Activated B cell treated with CpG ODN at 0.5 μM for 24 hours (primary cell): Measurements from ENCODE around the gene CFHR3. TPM values are rescaled to one million over a fixed set of nuclear protein-coding genes. Genes with fewer than 3 reads are reported as not detected.
"Not testable (repeated sequence)": the region's sequence is repeated elsewhere in the genome, so short reads cannot be mapped to it uniquely, and the experiment has no call there.

Experiments
- ATAC-seq: fragments of 200-7000 bp; cut with Tn5 transposase; one replicate; pipeline ENCODE4 v1.10.0; 2021; ENCODE audit warnings: low read depth, mild to moderate bottlenecking, moderate library complexity
- CTCF ChIA-PET: fragments of 350-600 bp; sonication (Branson Sonifier 250); formaldehyde crosslinking; loops from one replicate; lab custom pipeline; 2021; ENCODE audit warnings: antibody characterized with exemption; lab: Charles Lee
- POLR2A ChIA-PET: fragments of 350-600 bp; sonication (Branson Sonifier 250); formaldehyde crosslinking; loops from one replicate; lab custom pipeline; 2021; ENCODE audit warnings: antibody characterized with exemption; lab: Charles Lee
- DNase-seq: peaks from one replicate; pipeline ENCODE4 v3.0.0; 2022
- H3K27ac Mint-ChIP-seq: one replicate; pipeline ENCODE4 v1.8.0; 2020; ENCODE audit warnings: mixed read lengths
- H3K27me3 Mint-ChIP-seq: one replicate; pipeline ENCODE4 v1.8.0; 2021; ENCODE audit warnings: mixed read lengths
- H3K36me3 Mint-ChIP-seq: one replicate; pipeline ENCODE4 v1.8.0; 2021; ENCODE audit warnings: low read depth, mixed read lengths
- H3K4me1 Mint-ChIP-seq: one replicate; pipeline ENCODE4 v1.8.0; 2021; ENCODE audit warnings: mixed read lengths
- H3K4me3 Mint-ChIP-seq: one replicate; pipeline ENCODE4 v1.8.0; 2020; ENCODE audit warnings: mild to moderate bottlenecking, mixed read lengths
- H3K9me3 Mint-ChIP-seq: one replicate; pipeline ENCODE4 v1.8.0; 2020; ENCODE audit warnings: mixed read lengths
- intact Hi-C: fragments of 100-400 bp; cut with micrococcal nuclease; formaldehyde crosslinking; loops from one replicate; pipeline ENCODE4 v1.15.1; 2024
- total RNA-seq: library from RNA; stranded (reverse); gene quantifications from 2 replicates; pipeline ENCODE4 v1.2.3, GENCODE V29; 2022
- TF ChIP-seq, protein P1 (sequence below): fragments of 200-600 bp; IDR thresholded peaks from one replicate; pipeline ENCODE4 v1.8.0; 2022; ENCODE audit warnings: antibody characterized with exemption, mild to moderate bottlenecking

Gene CFHR3
- total RNA-seq, 1 donor from 2014 or later, result not detected

DNA sequence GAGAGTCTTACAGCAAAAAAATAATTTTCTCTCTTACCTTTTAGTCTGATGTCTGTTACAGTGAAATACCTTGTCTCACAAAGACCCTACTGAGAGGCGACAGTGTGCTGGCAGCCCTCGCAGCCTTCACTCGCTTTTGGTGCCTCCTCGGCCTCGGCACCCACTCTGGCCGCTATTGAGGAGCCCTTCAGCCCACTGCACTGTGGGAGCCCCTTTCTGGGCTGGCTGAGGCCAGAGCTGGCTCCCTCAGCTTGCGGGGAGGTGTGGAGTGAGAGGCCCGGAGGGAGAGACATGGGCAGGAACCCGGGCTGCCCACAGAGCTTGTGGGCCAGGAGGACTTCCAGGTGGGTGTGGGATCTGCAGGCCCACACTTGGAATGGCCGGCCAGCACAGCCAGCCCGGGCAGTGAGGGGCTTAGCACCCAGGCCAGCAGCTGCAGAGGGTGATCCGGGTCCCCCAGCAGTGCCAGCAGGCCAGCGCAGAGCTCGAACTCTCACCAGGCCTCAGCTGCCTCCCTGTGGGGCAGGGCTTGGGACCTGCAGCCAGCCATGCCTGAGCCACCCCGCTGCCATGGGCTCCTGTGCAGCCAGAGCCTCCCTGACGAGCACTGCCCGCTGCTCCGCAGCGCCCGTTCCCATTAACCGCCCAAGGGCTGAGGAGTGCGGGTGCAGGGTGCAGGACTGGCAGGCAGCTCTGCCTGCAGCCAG lies 34.0 kb downstream of the CFHR3 start:
- ATAC-seq, result no peak
- Mint-ChIP-seq H3K4me1 (no peaks in the 10 kb centered on the region), H3K36me3 (no peaks in the 10 kb centered on the region), H3K4me3 (no peak overlapping the region), H3K27ac (no peak overlapping the region), H3K9me3 (no peaks in the 10 kb centered on the region), H3K27me3 (no peaks in the 10 kb centered on the region)
- no peak for DNase-seq
- ChIA-PET CTCF (no interaction called here), POLR2A (no interaction called here)
- TF ChIP-seq, protein P1, sequence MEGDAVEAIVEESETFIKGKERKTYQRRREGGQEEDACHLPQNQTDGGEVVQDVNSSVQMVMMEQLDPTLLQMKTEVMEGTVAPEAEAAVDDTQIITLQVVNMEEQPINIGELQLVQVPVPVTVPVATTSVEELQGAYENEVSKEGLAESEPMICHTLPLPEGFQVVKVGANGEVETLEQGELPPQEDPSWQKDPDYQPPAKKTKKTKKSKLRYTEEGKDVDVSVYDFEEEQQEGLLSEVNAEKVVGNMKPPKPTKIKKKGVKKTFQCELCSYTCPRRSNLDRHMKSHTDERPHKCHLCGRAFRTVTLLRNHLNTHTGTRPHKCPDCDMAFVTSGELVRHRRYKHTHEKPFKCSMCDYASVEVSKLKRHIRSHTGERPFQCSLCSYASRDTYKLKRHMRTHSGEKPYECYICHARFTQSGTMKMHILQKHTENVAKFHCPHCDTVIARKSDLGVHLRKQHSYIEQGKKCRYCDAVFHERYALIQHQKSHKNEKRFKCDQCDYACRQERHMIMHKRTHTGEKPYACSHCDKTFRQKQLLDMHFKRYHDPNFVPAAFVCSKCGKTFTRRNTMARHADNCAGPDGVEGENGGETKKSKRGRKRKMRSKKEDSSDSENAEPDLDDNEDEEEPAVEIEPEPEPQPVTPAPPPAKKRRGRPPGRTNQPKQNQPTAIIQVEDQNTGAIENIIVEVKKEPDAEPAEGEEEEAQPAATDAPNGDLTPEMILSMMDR, result no peak
- intact Hi-C loops, result no loop called here

DNA sequence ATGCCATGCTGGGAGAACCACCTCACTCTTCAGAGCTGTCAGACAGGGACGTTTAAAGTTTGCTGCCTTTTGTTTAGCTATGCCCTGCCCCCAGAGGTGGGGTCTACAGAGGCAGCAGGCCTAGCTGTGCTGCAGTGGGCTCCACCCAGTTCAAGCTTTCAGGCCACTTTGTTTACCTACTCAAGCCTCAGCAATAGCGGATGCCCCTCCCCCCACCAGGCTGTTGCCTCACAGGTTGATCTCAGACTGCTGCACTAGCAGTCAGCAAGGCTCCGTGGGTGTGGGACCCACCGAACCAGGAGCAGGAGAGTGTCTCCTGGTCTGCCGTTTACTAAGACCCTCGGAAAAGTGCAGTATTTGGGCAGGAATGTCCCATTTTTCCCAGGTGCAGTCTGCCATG lies 42.8 kb downstream of the CFHR3 start:
- intact Hi-C loops, H3K36me3 Mint-ChIP-seq: not testable (repeated sequence)

DNA sequence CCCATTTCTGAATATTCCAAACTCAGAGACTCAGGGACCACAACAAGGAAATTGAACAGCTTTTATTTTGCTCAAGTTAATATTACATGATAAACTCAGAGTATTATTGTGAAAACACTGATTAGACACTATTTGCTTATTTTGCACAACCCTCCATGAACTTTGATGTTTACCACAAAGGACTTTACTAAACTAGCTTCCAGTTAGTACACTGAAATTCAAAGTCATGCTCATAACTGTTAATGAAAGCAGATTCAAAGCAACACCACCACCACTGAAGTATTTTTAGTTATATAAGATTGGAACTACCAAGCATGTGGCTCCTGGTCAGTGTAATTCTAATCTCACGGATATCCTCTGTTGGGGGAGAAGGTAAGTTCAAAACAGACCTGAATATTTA lies 44.9 kb downstream of the CFHR3 start, which contains the start of gene CFHR1:
Gene CFHR1 (plus strand): TSS at position 201 of the 400 bp plus-strand sequence. CDS start 114 bp downstream, at position 315.
- H3K27me3 Mint-ChIP-seq, CTCF ChIA-PET, H3K9me3 Mint-ChIP-seq, ATAC-seq, POLR2A ChIA-PET, H3K4me1 Mint-ChIP-seq, intact Hi-C loops, H3K36me3 Mint-ChIP-seq, H3K4me3 Mint-ChIP-seq, H3K27ac Mint-ChIP-seq, DNase-seq: not testable (repeated sequence)

More for the DNA sequence above, 42.8 kb downstream of the CFHR3 start:
- POLR2A ChIA-PET, ATAC-seq, H3K27me3 Mint-ChIP-seq, H3K4me3 Mint-ChIP-seq, H3K9me3 Mint-ChIP-seq, H3K27ac Mint-ChIP-seq, H3K4me1 Mint-ChIP-seq, CTCF ChIA-PET, DNase-seq: not testable (repeated sequence)

DNA sequence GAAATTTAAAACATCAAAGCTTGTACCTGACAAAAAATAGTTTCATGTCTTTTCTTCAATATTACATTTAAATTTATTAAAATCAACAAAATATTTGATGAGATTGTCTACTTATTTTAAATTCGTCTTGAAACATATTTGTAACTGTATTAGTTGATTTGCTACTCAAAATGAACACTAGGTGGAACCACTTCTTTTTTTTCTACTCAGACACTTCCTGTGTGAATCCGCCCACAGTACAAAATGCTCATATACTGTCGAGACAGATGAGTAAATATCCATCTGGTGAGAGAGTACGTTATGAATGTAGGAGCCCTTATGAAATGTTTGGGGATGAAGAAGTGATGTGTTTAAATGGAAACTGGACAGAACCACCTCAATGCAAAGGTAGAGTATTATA lies 53.2 kb downstream of the CFHR3 start:
- H3K36me3 Mint-ChIP-seq, H3K4me1 Mint-ChIP-seq, H3K4me3 Mint-ChIP-seq, DNase-seq, POLR2A ChIA-PET, H3K9me3 Mint-ChIP-seq, H3K27ac Mint-ChIP-seq, ATAC-seq, H3K27me3 Mint-ChIP-seq, CTCF ChIA-PET: not testable (repeated sequence)
- intact Hi-C loops, result loop anchor here (10.0 kb wide), 1 partner anchor 87 kb away; no protein-coding TSS in a partner anchor

Other genes starting within 250 kb of the CFHR3 start
- not detected in 2 replicates for gene KCNT2, start 166.4 kb upstream of the CFHR3 start, total RNA-seq
- gene CFH, start 122.8 kb upstream of the CFHR3 start, total RNA-seq, result not detected in 2 replicates
- gene CFHR1, start 44.9 kb downstream of the CFHR3 start, total RNA-seq, result not detected in 2 replicates
- not detected in 2 replicates for gene CFHR4, start 113.2 kb downstream of the CFHR3 start, total RNA-seq
- not detected in 2 replicates for gene CFHR2, start 168.9 kb downstream of the CFHR3 start, total RNA-seq
- gene CFHR5, start 202.7 kb downstream of the CFHR3 start, total RNA-seq, result not detected in 2 replicates